HG03469 (cell line): ENCODE measurements around the gene DCLRE1A.

Experiments used
- ATAC-seq: cut with Tn5 transposase; IDR thresholded peaks from one replicate; pipeline ENCODE4 v1.9.1; 2021; ENCODE audit warnings: mild to moderate bottlenecking, moderate library complexity, moderate number of reproducible peaks; ENCODE audit not compliant: unreplicated experiment

DCLRE1A gene

DNA sequence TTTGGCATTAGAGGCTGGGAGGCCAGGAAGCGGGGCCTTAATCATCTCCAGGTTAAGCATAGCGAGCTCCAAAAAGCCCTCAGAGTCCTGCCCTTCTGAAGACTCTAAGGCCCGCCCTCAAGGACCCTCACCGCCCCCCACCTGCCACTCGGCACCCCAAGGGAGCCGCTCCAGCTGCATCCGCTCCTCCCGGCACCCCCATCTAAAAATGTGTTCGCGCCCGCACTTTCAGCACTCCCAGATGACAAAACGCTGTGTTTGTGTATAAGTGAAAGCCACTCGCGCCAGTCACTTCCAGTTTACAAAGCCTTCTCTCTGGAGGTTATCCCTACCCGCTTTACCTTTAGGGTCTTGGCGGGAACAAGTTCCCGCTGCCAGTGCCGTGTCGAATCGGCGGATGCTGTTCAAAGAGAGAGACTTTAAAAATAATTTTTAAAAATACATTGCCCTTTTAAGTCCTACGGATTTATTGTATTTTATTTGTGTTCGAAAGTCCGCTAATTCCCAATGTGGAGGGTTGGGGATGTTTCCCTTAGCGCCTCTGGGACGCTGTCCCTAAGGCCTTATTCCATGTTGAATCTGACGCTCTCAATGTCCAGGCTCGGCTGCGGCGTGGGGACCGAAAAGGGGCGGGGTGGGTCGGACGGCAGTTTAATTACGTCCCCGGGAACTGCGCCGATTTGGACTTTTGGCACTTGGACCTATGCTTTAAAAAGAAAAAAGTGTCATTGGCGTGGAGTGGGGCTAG is at the start of gene DCLRE1A, which contains the start of gene NHLRC2:
DCLRE1A (minus strand) TSS at position 70 of the 748 bp plus-strand sequence. CDS start 900 bp downstream, outside the sequence.
NHLRC2 (plus strand) TSS at position 649 of the 748 bp plus-strand sequence. CDS start 212 bp downstream, outside the sequence.
- ATAC-seq = no peak

GRCh38 chr10:113899952-113900598 is 46.2 kb upstream of the DCLRE1A start:
- ATAC-seq = no peak

DNA sequence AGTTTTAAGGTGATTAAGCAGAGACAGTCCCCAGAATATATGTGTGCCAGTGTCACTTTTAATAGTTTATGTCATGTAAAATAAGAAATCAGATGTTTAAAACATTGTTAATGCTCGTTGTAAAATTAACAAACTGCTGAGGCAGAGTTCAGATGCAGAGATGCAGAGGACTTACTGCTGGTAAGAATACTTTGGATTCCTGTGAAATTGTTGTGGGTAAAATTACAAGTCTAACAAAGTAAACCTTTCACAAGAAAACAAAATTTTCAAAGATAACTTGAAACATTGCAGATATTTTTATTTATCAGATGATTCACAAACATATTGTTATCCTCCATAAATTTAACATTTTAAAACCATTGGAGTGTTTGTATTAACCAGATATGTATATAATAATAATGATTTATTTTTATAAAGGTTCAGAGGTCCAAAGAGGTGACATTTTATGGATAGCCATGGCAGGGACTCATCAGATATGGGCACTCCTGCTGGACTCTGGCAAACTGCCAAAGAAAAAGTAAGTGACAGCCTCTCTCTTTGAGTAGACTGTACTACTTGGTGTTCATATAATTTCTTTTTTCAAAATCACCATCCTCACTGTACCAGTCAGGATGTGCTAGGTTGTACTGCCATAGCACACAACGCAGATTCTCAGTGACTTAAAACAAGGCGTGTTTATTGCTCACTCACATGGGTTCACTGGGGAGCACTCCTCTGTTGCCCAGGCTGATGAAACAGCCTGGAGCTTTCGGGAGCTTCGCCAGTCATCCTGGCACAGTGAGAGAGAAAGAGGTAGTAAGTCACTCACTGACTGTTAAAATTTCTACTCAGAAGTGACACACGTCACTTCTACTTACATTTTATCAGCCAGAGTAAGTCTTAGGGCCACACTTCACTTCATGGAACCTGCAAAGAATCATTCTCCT is 44.1 kb upstream of the DCLRE1A start:
- no peak for ATAC-seq

DNA sequence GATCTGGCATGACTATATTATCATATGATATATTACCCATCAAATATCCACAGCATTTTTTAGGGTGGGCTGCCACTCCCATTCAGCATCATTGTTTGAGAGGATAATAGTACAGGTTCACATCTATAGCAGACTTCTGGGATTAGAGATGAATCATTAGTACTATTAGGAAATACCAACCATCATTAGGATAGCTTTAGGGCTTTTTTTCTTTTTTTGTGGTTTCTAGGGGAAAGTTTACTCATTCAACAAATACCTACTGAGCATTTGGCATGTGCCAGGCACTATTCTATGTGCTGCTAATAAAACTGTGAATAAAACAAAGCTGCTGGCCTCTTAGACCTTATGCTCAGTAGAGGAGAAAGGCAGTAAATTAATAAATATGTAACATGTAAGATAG is 41.1 kb upstream of the DCLRE1A start:
- ATAC-seq = no peak

DNA sequence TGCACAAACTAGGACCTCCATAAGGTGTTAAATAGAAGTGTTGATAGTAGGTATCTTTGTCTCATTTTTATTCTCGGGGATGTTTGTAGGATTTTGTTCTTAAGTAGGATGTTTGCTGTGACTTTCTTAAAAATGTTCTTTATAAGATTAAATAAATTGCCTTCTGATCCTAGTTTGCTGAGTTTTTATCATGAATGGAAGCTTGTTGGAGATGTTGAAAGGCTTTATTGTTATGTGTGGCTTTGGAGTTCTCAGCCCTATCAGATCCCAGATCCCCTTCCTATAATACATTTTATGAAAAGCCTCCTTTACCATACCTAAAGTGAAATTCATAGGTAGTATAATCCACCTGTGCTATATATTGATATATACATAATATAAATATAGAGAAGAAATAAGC is 40.7 kb upstream of the DCLRE1A start:
- no peak for ATAC-seq

- ATAC-seq = no peak
Observed at GRCh38 chr10:113893570-113893969, 39.7 kb upstream of the DCLRE1A start.

GRCh38 chr10:113891476-113891875 is 37.6 kb upstream of the DCLRE1A start:
- no peak for ATAC-seq

DNA sequence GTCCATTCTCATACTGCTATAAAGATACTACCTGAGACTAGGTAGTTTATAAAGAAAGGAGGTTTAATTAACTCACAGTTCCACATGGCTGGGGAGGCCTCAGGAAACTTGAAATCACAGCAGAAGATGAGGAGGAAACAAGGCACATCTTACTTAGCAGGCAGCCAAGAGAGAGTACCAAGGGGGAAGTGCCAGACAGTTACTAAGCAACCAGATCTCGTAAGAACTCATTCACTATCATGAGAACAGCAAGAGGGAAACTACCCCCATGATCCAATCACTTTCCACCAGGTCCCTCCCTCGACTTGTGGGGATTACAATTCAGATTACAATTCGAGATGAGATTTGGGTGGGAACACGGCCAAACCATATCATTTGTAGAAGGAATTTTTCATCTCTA is 36.9 kb upstream of the DCLRE1A start:
- ATAC-seq = no peak

- ATAC-seq = no peak
Observed at GRCh38 chr10:113889911-113890310, 36.0 kb upstream of the DCLRE1A start.

DNA sequence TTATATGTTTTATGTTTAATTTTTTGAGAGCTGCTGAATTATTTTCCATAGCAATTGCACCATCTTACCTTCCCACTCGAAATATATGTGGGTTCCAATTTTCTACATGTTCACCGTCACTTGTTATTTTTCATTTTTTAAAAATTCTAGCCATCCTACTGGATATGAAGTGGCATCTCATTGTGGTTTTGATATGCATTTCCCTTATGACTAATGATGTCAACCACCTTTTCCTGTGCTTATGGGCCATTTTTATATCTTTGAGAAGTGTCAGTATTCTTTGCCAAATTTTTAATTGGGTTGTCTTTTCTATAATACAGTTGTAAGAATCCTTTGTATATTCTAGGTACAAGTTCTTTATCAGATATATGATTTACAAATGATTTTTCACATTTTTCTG is 28.4 kb upstream of the DCLRE1A start:
- ATAC-seq = no peak

GRCh38 chr10:113880236-113880635 is 26.4 kb upstream of the DCLRE1A start:
- no peak for ATAC-seq

DNA sequence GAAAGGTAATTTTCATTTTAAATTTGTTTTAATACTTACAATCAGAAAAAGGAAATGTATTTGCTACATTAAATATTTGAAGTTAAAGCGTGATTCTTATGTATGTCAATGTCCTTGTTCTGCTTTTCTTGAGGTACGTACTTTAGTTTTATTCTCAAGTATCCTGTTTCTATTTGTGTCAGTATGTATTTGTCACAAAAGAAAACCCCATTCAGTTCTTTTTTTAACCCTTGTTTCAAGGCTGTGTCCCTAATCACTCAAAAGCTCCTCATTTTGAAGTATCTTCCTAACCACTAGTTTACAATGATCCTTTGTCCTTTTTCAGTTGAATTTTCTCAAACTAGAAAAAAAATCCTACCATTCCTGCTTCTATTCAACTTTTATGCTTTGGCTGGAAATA is 25.8 kb upstream of the DCLRE1A start:
- peak; percentile 61 for ATAC-seq

- ATAC-seq = no peak
Observed at GRCh38 chr10:113876461-113876860, 22.6 kb upstream of the DCLRE1A start.

GRCh38 chr10:113875212-113875611 is 21.3 kb upstream of the DCLRE1A start:
- ATAC-seq = no peak

DNA sequence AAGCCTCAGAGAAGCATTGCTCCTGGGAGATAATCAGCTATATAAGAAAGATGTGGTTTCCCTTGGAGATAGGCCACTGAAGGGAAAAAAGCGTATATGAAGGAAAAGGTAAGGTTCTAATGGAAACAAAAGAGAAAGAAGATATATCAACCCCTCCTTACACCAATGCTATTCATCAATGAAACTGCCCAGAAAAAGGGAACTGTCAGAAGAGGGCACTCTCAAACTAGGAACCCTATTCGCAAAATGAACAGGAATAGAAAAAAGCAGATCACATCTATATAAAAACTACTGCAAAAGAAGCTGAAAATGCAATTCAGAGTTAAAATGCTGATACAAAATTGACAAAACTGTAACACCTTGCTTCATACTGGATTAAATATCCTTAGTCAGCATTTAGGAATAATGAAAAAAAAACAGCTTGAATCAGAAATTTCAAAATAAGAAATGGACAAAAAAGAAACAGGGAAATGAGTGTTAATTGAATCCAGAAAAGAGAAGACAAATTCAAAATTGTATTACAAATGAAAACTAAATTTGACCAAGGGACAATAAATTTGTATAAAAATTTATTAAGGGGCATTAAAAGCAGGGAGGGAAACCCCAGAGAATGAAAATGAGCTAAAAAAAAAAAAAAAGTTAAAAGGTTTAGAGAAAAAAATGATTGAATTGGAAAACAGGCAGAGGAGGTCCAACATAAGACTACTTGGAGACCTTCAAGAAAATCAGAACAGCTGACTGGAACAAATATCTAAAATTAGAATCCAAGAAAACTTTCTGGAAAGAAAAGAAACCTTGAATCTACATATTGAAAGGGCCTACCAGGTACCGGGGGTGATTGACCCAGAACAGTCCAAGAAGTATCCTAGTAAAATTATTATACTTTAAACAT is 18.5 kb upstream of the DCLRE1A start:
- no peak for ATAC-seq

GRCh38 chr10:113869789-113870188 is 15.9 kb upstream of the DCLRE1A start:
- ATAC-seq = no peak

DNA sequence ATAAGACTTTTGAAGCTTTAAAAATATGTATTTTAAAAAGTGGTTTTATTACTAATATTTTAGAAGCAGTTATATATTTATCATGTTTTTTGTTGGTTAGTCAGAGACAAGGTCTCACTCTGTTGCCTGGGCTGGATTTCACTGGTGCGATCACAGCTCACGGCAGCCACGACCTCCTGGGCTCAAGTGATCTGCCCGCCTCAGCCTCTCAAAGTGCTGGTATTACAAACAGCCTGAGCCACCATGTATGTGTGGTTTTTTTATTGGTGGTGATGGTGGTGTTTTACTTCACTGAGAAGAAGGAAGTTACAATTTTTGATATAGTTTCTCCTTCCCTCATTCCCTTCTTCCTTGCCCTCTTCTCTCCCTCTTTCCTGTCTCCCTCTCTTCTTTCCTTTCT is 14.0 kb upstream of the DCLRE1A start:
- ATAC-seq = no peak

- ATAC-seq = no peak
Observed at GRCh38 chr10:113866551-113867394, 12.9 kb upstream of the DCLRE1A start.

- no peak for ATAC-seq
Observed at GRCh38 chr10:113865901-113866300, 12.0 kb upstream of the DCLRE1A start.
